GM12872 (cell line): ENCODE results near the gene HIVEP3.

Experiments used
- CTCF ChIP-seq: IDR thresholded peaks from 3 replicates; pipeline ENCODE4 v1.5.1; 2011; ENCODE audit warnings: low read depth, mild to moderate bottlenecking, low read length, moderate library complexity; ENCODE audit not compliant: insufficient read depth

Gene HIVEP3

GRCh38 chr1:41891199-41891896 lies 27.4 kb downstream of the HIVEP3 start:
- peak; percentile 57; the same call in 2 of the 3 replicates for TF ChIP-seq CTCF

DNA sequence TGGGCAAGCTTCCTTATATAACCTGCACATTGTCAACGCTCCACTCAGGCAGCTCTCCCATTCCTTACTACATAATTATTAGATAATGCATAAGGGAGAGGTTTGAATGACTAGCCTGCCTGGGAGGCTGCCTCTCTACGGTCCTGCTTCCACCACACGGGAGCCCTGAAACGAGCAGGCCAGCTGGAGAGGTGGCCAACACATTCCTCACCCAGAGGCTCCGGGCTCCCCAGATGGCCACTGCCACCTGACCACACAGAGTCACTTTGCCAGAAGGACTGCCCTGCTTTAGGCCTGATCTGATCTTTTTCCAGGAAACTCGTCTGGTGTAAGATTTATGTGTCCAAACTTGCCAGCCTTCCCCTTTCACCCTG lies 27.9 kb downstream of the HIVEP3 start:
- no peak for TF ChIP-seq CTCF

DNA sequence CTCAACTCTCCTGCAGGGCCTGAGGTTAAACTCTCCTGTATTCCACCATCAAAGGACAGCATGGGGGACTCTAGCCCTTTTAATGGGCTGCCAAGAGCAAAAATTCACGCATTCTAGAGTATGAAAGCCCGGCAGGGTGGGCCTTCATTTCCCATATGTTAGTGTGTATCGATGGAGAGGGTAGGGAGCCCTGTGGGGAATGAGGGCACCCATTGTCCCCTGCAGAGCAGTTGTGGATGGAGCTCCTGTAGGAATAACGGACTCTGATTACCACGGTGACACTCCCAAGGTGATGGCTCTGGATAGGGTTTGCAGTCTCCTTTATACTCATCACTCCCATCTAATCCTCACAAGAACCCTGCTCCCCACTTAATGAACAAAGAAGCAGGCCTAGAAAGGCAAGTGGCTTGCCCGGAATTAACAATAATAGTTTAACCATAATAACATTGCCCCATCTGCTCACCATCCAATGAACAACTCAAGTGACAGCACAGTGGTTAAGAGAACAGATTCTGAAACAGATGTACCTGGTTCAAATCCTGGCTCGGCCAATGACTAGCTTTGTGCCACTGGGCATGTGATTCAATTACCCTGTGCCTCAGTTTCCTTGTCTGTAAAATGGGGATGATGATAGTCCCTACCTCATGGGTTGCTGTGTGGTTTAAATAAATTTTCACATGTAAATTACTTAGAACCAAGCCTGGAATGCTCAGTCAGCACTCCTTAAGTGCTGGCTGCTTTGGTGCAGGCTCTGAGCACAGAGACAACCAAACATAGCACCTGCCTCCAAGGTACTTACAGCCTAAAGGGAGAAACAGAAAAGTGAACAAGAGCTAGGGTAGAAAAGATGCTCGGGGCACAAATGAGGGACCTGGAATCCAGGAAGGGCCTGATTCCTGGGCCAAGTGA lies 29.0 kb downstream of the HIVEP3 start:
- no peak for TF ChIP-seq CTCF

GRCh38 chr1:41888756-41889155 lies 30.0 kb downstream of the HIVEP3 start:
- TF ChIP-seq CTCF: no peak

DNA sequence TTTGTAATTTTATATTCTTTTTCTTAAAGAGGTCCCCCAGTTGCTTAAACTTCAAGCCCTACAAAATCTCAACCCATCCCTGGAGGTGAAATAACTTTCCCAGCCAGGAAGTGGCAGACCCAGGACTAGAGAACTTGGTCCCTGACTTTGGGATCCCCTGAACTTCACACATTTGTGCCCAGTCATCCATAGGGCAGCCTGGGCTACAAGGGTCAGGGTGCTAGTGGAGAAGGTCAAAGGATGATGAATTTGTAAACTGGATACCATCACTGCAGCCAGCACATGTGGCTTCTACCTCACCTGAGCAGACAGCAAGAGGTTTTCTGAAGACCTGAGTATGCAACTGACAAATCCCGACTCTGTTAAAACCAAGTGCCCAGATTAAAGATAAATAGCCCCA lies 31.4 kb downstream of the HIVEP3 start:
- no peak for TF ChIP-seq CTCF

GRCh38 chr1:41884256-41885230 lies 34.2 kb downstream of the HIVEP3 start:
- no peak for TF ChIP-seq CTCF
